Endothelial cell of umbilical vein (primary cell): ENCODE data around the gene POLE. TPM values are rescaled to one million over a fixed set of nuclear protein-coding genes. Genes with fewer than 3 reads are reported as not detected.

Source experiments
- BruUV-seq: library from RNA; stranded (reverse); fragments of 400-500 nt; replicated peaks from 2 replicates; lab custom pipeline; 2021; lab: Mats Ljungman, UMichigan
- CTCF ChIA-PET: fragments of 300-600, 350-600 bp; sonication (Branson Sonifier 250); formaldehyde crosslinking; loops from one replicate; lab custom pipeline; 2021; ENCODE audit warnings: antibody characterized with exemption, inconsistent platforms; lab: Charles Lee
- POLR2A ChIA-PET: fragments of 300-600, 350-600 bp; sonication (Branson Sonifier 250); formaldehyde crosslinking; loops from one replicate; lab custom pipeline; 2021; ENCODE audit warnings: antibody characterized with exemption, inconsistent platforms; lab: Charles Lee
- DNase-seq: peaks from one replicate; pipeline ENCODE4 v3.0.0-alpha.2; 2011; ENCODE audit warnings: low read depth, low spot score
- FAIRE-seq: peaks from 2 replicates; lab custom pipeline; 2011; peaks lifted over from hg19 to GRCh38; lab: Jason Lieb, UNC
- H2AFZ ChIP-seq: 2 replicates; pipeline ENCODE4 v1.6.0; 2012; ENCODE audit warnings: low read depth, low read length, control low read depth, inconsistent platforms
- H3K27ac ChIP-seq: 2 replicates; pipeline ENCODE4 v1.5.1; 2011; ENCODE audit warnings: low read depth, mild to moderate bottlenecking, control low read depth, low read length, moderate library complexity; ENCODE audit not compliant: insufficient read depth
- H3K27me3 ChIP-seq, 2 experiments: 2 replicates each; pipeline versions ENCODE4 v1.6.0 to v1.6.1; 2011; ENCODE audit warnings: low read length in 2 of 2, mixed read lengths in 1 of 2; ENCODE audit not compliant: control insufficient read depth in 2 of 2, insufficient read depth in 2 of 2
- H3K36me3 ChIP-seq, 2 experiments: 2 replicates in 1 of 2; 3 replicates in 1 of 2; pipeline ENCODE4 v1.5.1; 2011; ENCODE audit warnings: low read length in 2 of 2, mild to moderate bottlenecking in 1 of 2, moderate library complexity in 1 of 2; ENCODE audit not compliant: control insufficient read depth in 2 of 2, insufficient read depth in 2 of 2; ENCODE audit errors: extremely low read depth in 1 of 2
- H3K4me1 ChIP-seq: 3 replicates; pipeline ENCODE4 v1.5.1; 2011; ENCODE audit warnings: mild to moderate bottlenecking, low read length; ENCODE audit not compliant: control insufficient read depth, insufficient read depth; ENCODE audit errors: extremely low read depth
- H3K4me2 ChIP-seq: 2 replicates; pipeline ENCODE4 v1.6.1; 2011; ENCODE audit warnings: low read length, control low read depth, mixed read lengths; ENCODE audit not compliant: insufficient read depth
- H3K4me3 ChIP-seq, 3 experiments: fragments of 200-600 bp in 1 of 3; sonication (generic), shearing (Covaris generic) in 1 of 3; replicated peaks in 1 of 3; 2 replicates each; pipeline ENCODE4 v1.5.1; 2011 to 2016; ENCODE audit warnings: control low read depth in 3 of 3, low read length in 3 of 3, mild to moderate bottlenecking in 2 of 3, inconsistent platforms in 1 of 3, low read depth in 1 of 3, moderate library complexity in 1 of 3; ENCODE audit not compliant: insufficient read depth in 1 of 3
- H3K79me2 ChIP-seq: 2 replicates; pipeline ENCODE4 v1.6.0; 2012; ENCODE audit warnings: low read length, inconsistent platforms; ENCODE audit not compliant: control insufficient read depth, insufficient read depth
- H3K9ac ChIP-seq: replicated peaks from 2 replicates; pipeline ENCODE3; 2011; ENCODE audit warnings: low read length, control low read depth; ENCODE audit not compliant: insufficient read depth; ENCODE audit errors: extremely low read depth
- H3K9me1 ChIP-seq: replicated peaks from 3 replicates; pipeline ENCODE4 v1.6.0; 2011; ENCODE audit warnings: mild to moderate bottlenecking, low read length; ENCODE audit not compliant: control insufficient read depth, insufficient read depth; ENCODE audit errors: extremely low read depth
- H3K9me3 ChIP-seq: replicated peaks from 2 replicates; pipeline ENCODE4 v1.5.1; 2012; ENCODE audit warnings: low read length, inconsistent platforms; ENCODE audit not compliant: control insufficient read depth, insufficient read depth
- H4K20me1 ChIP-seq: replicated peaks from 2 replicates; pipeline ENCODE3; 2011; ENCODE audit warnings: mild to moderate bottlenecking, low read length; ENCODE audit not compliant: control insufficient read depth, insufficient read depth; ENCODE audit errors: extremely low read depth
- EZH2 ChIP-seq: IDR thresholded peaks from 2 replicates; pipeline ENCODE4 v1.6.1; 2012; ENCODE audit warnings: borderline replicate concordance, low read depth, mild to moderate bottlenecking, moderate library complexity, low read length, inconsistent platforms; ENCODE audit not compliant: severe bottlenecking
- GATA2 ChIP-seq: IDR thresholded peaks from 2 replicates; pipeline ENCODE4 v1.7.0; 2011; ENCODE audit warnings: low read depth, mild to moderate bottlenecking, moderate library complexity, mixed read lengths, low read length; ENCODE audit not compliant: insufficient read length, insufficient read depth
- MYC ChIP-seq: IDR thresholded peaks from one replicate; pipeline ENCODE4 v1.6.1; 2011; ENCODE audit warnings: mild to moderate bottlenecking, low read depth, low read length
- POLR2AphosphoS5 ChIP-seq: IDR thresholded peaks from 2 replicates; pipeline ENCODE4 v1.6.1; 2012; ENCODE audit warnings: low read depth, mild to moderate bottlenecking, control low read depth, low read length, moderate library complexity; ENCODE audit not compliant: insufficient read depth
- dilution Hi-C: fragments of 300-500 bp; cut with MboI; formaldehyde crosslinking; loops from one replicate; pipeline ENCODE4 v1.15.0; 2019; ENCODE audit warnings: low sequenced_read_pairs; ENCODE audit not compliant: extremely low pct_ligation_motif_present
- intact Hi-C: fragments of 100-400 bp; cut with micrococcal nuclease; formaldehyde crosslinking; loops from one replicate; pipeline ENCODE4 v1.10.0; 2022
- polyA plus RNA-seq, 4 experiments: library from polyadenylated mRNA; depleted of rRNA in 3 of 4; stranded (reverse) in 3 of 4; unstranded in 1 of 4; fragments of >200 nt; gene quantifications; 2 replicates each; pipeline versions ENCODE4 v1.2.1 to v1.2.3, GENCODE V29; 2011 to 2012; ENCODE audit warnings: missing spikeins in 1 of 4
- total RNA-seq: library from RNA; stranded (reverse); gene quantifications from 2 replicates; pipeline ENCODE4 v1.2.3, GENCODE V29; 2021
- TF ChIP-seq, protein P1 (sequence below): IDR thresholded peaks from 2 replicates; pipeline ENCODE4 v1.6.1; 2011; ENCODE audit not compliant: insufficient read depth, insufficient read length

Gene POLE
- total and polyA plus RNA-seq, 2 donors (not counting 3 experiments of a cell fraction or from before 2014, with no cell fraction given): 22.9 to 82.7 TPM

DNA sequence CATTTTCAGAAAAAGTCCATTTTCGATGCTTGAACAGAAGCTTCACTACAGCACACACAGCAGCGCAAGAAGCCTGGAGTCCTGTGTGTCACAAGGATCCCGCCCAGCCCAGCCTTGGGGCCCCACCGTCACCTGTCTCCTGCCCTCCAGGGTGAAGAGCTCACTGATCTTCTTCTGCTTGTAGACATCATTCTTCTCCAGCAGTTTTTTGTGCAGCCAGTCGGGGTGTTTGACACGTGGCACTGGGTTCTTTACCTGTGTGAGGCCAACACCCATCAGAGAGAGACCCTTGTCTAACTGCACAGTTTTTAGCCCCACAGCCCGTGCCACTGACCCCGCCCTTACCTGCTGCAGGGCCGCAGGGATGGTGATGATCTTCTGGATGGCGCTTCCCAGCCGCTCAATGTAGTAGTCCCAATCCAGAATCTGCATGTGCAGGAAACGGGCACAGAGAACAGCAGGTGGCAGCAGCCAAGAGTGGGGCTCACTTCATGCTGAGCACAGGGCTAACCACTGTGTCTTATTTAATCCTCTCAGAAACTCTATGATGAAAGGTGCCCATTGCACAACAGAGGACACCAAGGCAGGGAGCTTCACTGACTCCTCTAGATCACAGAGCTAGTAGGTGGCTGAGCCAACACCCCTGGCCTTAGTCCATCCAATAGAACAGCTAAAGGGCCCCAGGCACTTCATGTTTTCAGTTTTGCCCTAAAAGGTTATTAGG lies 30.0 kb downstream of the POLE start:
- CTCF ChIA-PET: interaction anchor here (1.3 kb wide), 1 partner anchor 18 kb away, joined by 3 read pairs; no protein-coding TSS in a partner anchor
- no TSS peak for BruUV-seq
- dilution Hi-C loops (no loop called here), intact Hi-C loops (no loop called here)
- no peak overlapping the region for H3K4me2 ChIP-seq
- no peak overlapping the region for H3K9ac ChIP-seq
- DNase-seq (no peak), FAIRE-seq (peak; percentile 31)
- no peak overlapping the region for H3K4me3 ChIP-seq
- no peaks in the 10 kb centered on the region for H3K27me3 ChIP-seq
- H3K9me3 ChIP-seq: no peaks in the 10 kb centered on the region
- H3K27ac ChIP-seq: no peak overlapping the region
- no peaks in the 10 kb centered on the region for H3K9me1 ChIP-seq
- no peaks in the 10 kb centered on the region for H4K20me1 ChIP-seq
- TF ChIP-seq, protein P1, sequence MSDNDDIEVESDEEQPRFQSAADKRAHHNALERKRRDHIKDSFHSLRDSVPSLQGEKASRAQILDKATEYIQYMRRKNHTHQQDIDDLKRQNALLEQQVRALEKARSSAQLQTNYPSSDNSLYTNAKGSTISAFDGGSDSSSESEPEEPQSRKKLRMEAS: no peak
- no peak for TF ChIP-seq EZH2
- no peak for TF ChIP-seq MYC
- no peak overlapping the region for H2AFZ ChIP-seq
- no peaks in the 10 kb centered on the region for H3K79me2 ChIP-seq
- peaks cover 7 to 12% of the 10 kb centered on the region in 2 experiments for H3K36me3 ChIP-seq
- POLR2A ChIA-PET: no interaction called here
- H3K4me1 ChIP-seq: peaks cover 2% of the 10 kb centered on the region

DNA sequence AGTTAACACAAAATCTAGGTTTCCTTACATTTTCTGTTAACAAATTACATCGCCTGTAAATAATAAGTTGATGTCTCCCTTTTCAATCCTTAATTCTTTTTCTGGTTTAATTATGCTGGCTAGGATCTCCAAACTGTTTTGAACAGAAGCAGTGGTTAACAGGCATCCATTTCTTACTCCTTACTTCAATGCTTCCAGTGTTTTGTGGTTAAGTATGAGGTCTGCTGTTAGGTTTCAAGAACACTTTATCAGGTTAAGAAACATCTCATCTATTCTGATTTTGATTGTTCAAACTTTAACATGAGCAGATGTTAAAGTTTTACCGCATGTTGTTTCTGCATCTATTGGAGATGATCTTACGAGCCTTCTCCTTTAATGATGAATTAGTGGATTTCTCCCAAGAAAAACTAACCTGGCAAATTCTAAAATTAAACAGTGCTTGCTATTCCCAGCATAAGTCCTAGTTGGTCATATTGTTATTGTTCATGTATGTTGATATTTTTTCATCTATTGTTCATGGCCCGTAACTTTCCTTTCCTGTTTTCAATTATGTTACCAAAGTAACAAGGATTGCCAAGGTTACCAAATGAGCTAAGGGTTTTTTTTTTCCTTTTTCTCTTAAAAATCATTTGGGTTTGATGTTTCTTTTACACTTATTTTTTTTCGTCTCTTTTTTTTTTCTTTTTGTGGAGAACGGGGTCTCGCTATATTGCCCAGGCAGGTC lies 33.4 kb downstream of the POLE start:
- BruUV-seq: no TSS peak
- H3K27ac ChIP-seq: peak overlapping the region; percentile 54
- dilution Hi-C loops: no loop called here
- H3K4me1 ChIP-seq: peaks cover 2% of the 10 kb centered on the region
- no peaks in the 10 kb centered on the region for H3K9me3 ChIP-seq
- no peak overlapping the region for H3K4me3 ChIP-seq
- TF ChIP-seq GATA2 (no peak), EZH2 (no peak), MYC (no peak), POLR2AphosphoS5 (no peak)
- H3K9ac ChIP-seq: peak overlapping the region; percentile 30
- H4K20me1 ChIP-seq: no peaks in the 10 kb centered on the region
- DNase-seq (peak; percentile 88), FAIRE-seq (peak; percentile 84)
- H3K79me2 ChIP-seq: no peaks in the 10 kb centered on the region
- no peak overlapping the region for H3K4me2 ChIP-seq
- no peak overlapping the region for H2AFZ ChIP-seq
- ChIA-PET CTCF (interaction anchor here (0.9 to 1.4 kb wide), 2 partner anchors 15 to 93 kb away, joined by 3 to 4 read pairs; no protein-coding TSS in a partner anchor), POLR2A (no interaction called here)
- H3K9me1 ChIP-seq: no peaks in the 10 kb centered on the region
- no peaks in the 10 kb centered on the region for H3K27me3 ChIP-seq
- intact Hi-C loops: no loop called here
- H3K36me3 ChIP-seq: peaks cover 4 to 16% of the 10 kb centered on the region in 2 experiments
